Measurements from ENCODE around the gene CPVL.

DNA sequence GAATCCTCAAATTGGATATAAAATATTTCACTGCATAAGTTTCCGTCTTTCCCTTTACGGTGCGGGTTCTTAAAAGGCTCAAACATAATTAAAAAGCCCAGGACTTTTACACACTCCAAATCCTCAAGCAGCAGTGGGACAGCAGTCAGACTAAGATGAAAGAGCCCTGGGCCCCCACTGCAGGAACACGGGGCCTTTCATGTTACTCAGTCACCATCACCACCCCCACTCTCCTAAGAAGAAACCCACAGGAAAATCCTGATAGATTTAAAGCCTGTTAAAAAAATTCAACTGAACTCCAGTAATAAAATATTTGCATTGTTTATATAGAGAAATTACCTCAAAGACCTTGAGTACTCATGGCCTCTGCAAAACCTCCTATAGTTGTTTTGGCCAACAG, 114.2 kb downstream of the CPVL start:
- no peak for TF ChIP-seq CTCF (IDR thresholded peaks at IDR 0.05; ENCODE audit: borderline replicate concordance, extremely low read depth, low read length, poor library complexity, severe bottlenecking)
- TF ChIP-seq EZH2 (IDR thresholded peaks at IDR 0.05; ENCODE audit: borderline replicate concordance, low read depth, low read length, severe bottlenecking): no peak
